ENCODE results near the gene CAPSL.
"Not testable (repeated sequence)": the region's sequence is repeated elsewhere in the genome, so short reads cannot be mapped to it uniquely, and the experiment has no call there.

DNA sequence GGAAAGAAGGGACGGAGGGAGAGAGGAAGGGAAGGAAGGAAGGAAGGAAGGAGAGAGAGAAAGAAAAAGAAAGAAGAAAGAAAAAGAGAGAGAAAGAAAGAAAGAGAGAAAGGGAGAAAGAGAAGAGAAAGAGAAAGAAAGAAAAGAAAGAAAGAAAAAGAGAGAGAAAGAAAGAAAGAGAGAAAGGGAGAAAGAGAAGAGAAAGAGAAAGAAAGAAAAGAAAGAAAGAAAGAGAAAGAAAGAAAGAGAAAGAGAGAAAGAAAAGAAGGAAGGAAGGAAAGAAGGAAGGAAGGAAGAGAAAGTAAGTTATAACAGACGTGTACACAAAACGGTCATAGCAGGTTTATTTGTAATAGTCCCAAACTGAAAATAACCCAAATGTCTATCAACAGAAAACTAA lies 38.4 kb upstream of the CAPSL start:
- TF ChIP-seq CTCF (IDR thresholded peaks at IDR 0.05; ENCODE audit: control extremely low read depth in 1 of 3, insufficient read depth in 1 of 3, low read depth in 1 of 3, low read length in 3 of 3); MAX (IDR thresholded peaks at IDR 0.05); SP4 (IDR thresholded peaks at IDR 0.05; ENCODE audit: low read length); BACH1 (IDR thresholded peaks at IDR 0.05; ENCODE audit: low read length); POLR2A (IDR thresholded peaks at IDR 0.05; ENCODE audit: control extremely low read depth in 1 of 2, low read depth in 2 of 2, low read length in 2 of 2); JUN (IDR thresholded peaks at IDR 0.05; ENCODE audit: low read depth, low read length); PHF8 (conservative IDR thresholded peaks at IDR 0.05; ENCODE audit: low read depth, low read length); TCF12 (IDR thresholded peaks at IDR 0.05; ENCODE audit: low read depth, low read length); RFX5 (IDR thresholded peaks at IDR 0.05; ENCODE audit: borderline replicate concordance, low read depth, low read length); EZH2 (IDR thresholded peaks at IDR 0.05; ENCODE audit: low read depth, low read length, severe bottlenecking): not testable (repeated sequence)
